Effector memory CD8-positive, alpha-beta T cell (primary cell): Measurements from ENCODE around the gene MAP7.

Experiments used
- ATAC-seq: fragments of 150-1000 bp; cut with Tn5 transposase; replicated peaks from 2 replicates; pipeline ENCODE4 v1.10.0; 2021; ENCODE audit warnings: mild to moderate bottlenecking, moderate library complexity
- DNase-seq, 3 experiments: peaks; one replicate each; pipeline ENCODE4 v3.0.0; 2021
- H3K27ac Mint-ChIP-seq, 2 donors: one replicate each; pipeline ENCODE4 v1.8.0; 2022; ENCODE audit warnings: mild to moderate bottlenecking in 2 of 2, mixed read lengths in 2 of 2, moderate library complexity in 2 of 2
- H3K27me3 Mint-ChIP-seq, 2 donors: one replicate each; pipeline ENCODE4 v1.8.0; 2022; ENCODE audit warnings: mixed read lengths in 2 of 2
- H3K36me3 Mint-ChIP-seq: one replicate; pipeline ENCODE4 v1.8.0; 2022; ENCODE audit warnings: mild to moderate bottlenecking, moderate library complexity, mixed read lengths; ENCODE audit not compliant: insufficient read depth
- H3K4me1 Mint-ChIP-seq, 2 donors: one replicate each; pipeline ENCODE4 v1.8.0; 2022; ENCODE audit warnings: low read depth in 2 of 2, mixed read lengths in 2 of 2
- H3K4me3 Mint-ChIP-seq, 2 donors: one replicate each; pipeline ENCODE4 v1.8.0; 2022; ENCODE audit warnings: mild to moderate bottlenecking in 2 of 2, mixed read lengths in 2 of 2, moderate library complexity in 2 of 2
- H3K9me3 Mint-ChIP-seq, 2 donors: one replicate each; pipeline ENCODE4 v1.8.0; 2022; ENCODE audit warnings: mixed read lengths in 2 of 2

Gene MAP7

DNA sequence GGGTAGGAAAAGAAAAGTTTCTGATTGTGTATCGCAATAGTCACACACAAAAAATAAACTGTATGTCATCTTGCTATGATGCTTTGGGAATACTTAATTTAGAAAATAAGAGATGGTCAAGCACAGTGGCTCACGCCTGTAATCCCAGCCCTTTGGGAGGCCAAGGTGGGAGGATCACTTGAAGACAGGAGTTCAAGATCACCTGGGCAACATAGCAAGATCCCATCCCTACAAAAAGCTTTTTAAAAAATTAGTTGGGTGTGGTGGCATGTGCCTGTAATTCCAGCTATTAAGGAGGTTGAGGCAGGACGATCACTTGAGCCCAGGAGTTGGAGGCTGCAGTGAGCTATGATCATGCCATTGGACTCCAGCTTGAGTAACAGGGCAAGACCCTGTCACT is 27.6 kb downstream of the MAP7 start:
- no peak overlapping the region for H3K4me3 Mint-ChIP-seq
- no peaks in the 10 kb centered on the region for H3K9me3 Mint-ChIP-seq
- peaks cover 16 to 30% of the 10 kb centered on the region in 2 donors for H3K27me3 Mint-ChIP-seq
- ATAC-seq (no peak), DNase-seq (no peak)
- peaks cover 0 to 5% of the 10 kb centered on the region in 2 donors for H3K4me1 Mint-ChIP-seq
- H3K27ac Mint-ChIP-seq, result no peak overlapping the region
- H3K36me3 Mint-ChIP-seq, result no peaks in the 10 kb centered on the region

DNA sequence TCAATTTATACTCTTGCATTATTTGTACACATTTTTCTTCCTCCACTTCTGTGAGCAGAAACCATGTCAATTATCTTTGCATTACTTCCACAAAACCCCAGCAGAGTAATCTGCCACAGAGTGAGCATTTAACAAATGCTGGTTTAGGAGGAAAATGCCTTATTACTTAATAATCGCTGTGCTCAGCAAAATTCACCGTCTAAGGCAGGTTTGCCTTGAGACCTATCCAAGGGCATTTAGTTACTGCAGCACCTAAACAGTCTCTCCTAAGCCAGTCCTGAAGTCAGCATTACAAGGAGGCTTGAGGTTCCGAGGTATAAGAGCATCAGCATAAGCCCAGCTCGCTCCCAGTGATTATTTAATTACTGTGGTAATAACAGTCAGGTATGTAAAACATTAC is 28.3 kb downstream of the MAP7 start:
- Mint-ChIP-seq H3K4me3 (no peak overlapping the region), H3K27me3 (peaks cover 16 to 29% of the 10 kb centered on the region in 2 donors), H3K9me3 (no peaks in the 10 kb centered on the region), H3K27ac (no peak overlapping the region), H3K4me1 (peaks cover 0 to 5% of the 10 kb centered on the region in 2 donors), H3K36me3 (no peaks in the 10 kb centered on the region)
- DNase-seq (no peak), ATAC-seq (no peak)

DNA sequence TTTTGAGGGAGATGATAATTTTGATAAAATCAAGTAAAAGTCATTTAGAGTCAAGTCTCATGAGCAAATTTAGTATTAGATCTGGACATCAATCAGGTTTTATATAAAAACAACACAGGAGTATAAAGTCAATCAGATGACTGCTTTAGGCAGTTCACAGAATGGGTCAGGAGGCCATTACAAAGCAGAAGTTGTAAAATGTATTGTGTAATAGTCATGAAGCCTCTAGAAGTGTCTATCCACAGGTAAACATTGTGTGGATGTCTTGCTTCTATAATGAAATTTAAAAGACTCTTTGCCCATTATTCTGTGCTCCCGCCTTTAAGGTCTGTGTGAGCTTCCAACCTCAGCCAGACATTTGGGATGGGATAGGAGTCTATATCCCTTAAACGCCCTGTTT is 28.8 kb downstream of the MAP7 start:
- H3K4me1 Mint-ChIP-seq, result peaks cover 0 to 4% of the 10 kb centered on the region in 2 donors
- ATAC-seq (no peak), DNase-seq (no peak)

DNA sequence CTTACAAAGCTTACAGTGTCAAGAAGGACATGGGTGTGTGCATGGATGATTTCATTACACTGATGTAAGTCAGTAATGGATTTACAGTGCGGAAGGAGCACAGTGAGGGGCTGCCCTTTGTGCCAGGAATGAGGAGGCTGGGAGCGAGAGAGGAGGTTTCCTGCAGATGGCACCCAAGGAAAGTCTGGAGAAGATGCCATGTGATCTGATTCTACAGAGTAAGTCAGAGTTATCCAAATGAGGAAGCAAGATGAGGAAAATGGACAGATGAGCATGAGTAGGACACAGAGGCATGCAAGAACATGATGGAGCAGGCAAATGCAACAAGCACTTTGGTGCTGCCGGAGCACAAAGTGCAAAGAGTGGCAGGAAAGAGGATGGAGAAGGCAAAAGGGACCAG is 29.7 kb downstream of the MAP7 start:
- Mint-ChIP-seq H3K36me3 (no peaks in the 10 kb centered on the region), H3K4me3 (no peak overlapping the region), H3K27me3 (peaks cover 27 to 31% of the 10 kb centered on the region in 2 donors), H3K27ac (no peak overlapping the region), H3K4me1 (no peaks in the 10 kb centered on the region), H3K9me3 (no peaks in the 10 kb centered on the region)
- DNase-seq, result no peak
- ATAC-seq, result no peak

More for the DNA sequence above, 28.8 kb downstream of the MAP7 start:
- Mint-ChIP-seq H3K9me3 (no peaks in the 10 kb centered on the region), H3K27me3 (peaks cover 17 to 29% of the 10 kb centered on the region in 2 donors), H3K36me3 (no peaks in the 10 kb centered on the region), H3K4me3 (no peak overlapping the region), H3K27ac (no peak overlapping the region)

DNA sequence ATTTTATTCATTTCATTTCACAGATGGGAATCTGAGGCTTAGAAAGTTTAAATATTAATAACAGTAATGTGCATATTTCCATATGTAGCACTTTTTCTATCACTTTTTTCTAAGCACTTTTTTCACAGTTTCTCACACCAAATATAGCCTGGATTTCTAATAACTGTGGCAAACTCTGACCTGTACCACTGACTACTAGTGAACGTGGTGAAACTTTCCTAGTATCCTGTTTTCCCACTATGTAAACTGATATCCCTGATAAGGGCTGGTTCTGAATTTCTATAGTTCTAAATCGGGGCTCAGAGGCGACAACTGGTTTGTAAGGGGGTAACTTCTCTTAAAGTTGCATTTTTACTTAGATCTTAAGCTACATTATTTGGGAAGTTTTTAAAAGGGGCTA is 32.6 kb downstream of the MAP7 start:
- Mint-ChIP-seq H3K4me3 (no peak overlapping the region), H3K9me3 (no peaks in the 10 kb centered on the region), H3K27ac (no peak overlapping the region), H3K4me1 (no peaks in the 10 kb centered on the region), H3K27me3 (peaks cover 39 to 56% of the 10 kb centered on the region in 2 donors), H3K36me3 (no peaks in the 10 kb centered on the region)
- no peak for DNase-seq
- ATAC-seq, result no peak

DNA sequence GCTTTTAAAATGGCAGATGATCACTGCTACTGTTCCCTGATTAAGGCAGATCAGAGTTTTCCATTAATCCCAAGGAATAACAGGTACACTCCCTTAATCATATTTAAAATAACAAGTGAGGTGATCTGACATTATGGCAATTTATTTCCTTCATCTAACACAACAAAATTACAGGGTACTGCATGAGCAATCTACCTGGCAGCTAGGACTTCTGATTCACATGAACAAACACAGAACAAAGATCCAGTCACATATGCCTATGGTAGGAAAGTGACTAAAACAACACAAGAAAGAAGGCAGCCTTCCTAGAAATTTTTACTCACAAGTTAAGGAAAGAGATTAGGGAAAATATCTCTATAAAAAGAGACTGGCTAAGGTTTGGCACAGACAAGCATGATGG is 33.2 kb downstream of the MAP7 start:
- Mint-ChIP-seq H3K4me1 (no peaks in the 10 kb centered on the region), H3K27ac (no peak overlapping the region), H3K9me3 (no peaks in the 10 kb centered on the region), H3K4me3 (no peak overlapping the region), H3K27me3 (peaks cover 39 to 56% of the 10 kb centered on the region in 2 donors), H3K36me3 (no peaks in the 10 kb centered on the region)
- ATAC-seq, result no peak
- no peak for DNase-seq

DNA sequence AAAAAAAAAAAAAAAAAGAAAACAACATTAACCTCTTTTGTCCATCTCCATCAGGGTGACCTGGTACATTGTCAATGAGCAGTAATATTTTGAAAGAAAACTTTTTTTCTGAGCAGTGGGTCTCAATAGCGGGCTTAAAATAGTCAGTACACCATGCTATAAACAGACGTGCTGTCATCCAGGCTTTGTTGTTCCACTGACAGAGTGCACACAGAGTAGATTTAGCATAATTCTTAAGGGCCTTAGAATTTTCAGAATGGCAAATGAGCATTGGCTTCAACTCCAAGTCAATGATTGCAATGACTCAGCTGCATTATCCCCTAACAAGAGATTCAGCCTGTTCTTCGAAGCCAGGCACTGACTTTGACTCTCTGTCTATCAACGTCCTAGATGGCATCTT is 35.6 kb downstream of the MAP7 start:
- ATAC-seq (no peak), DNase-seq (no peak)
- Mint-ChIP-seq H3K4me1 (peaks cover 3 to 7% of the 10 kb centered on the region in 2 donors), H3K4me3 (no peak overlapping the region), H3K9me3 (no peaks in the 10 kb centered on the region), H3K27ac (no peak overlapping the region), H3K36me3 (no peaks in the 10 kb centered on the region), H3K27me3 (peaks cover 28 to 43% of the 10 kb centered on the region in 2 donors)

DNA sequence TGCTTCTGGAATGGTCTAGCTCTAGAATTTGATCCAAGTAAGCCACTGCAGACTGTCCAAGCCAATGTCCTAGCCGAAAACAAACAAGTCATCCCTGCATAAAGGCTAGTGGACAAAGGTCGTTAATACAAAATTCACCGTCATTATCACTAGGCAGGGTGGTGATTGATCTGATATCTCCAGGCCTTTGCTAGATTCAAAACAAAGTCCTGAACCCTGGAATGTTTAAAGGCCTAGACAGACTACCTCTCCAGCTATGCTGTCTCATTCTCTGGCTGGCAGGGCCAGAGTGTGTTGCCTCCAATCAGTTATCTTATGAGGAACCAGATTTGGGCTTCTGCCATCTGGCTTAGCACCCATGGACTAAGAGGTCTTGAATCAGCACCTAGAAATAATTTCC is 38.3 kb downstream of the MAP7 start:
- DNase-seq (no peak), ATAC-seq (no peak)
- Mint-ChIP-seq H3K36me3 (no peaks in the 10 kb centered on the region), H3K4me1 (peaks cover 3 to 7% of the 10 kb centered on the region in 2 donors), H3K27me3 (peaks cover 23 to 39% of the 10 kb centered on the region in 2 donors), H3K27ac (no peak overlapping the region), H3K4me3 (no peak overlapping the region), H3K9me3 (no peaks in the 10 kb centered on the region)

DNA sequence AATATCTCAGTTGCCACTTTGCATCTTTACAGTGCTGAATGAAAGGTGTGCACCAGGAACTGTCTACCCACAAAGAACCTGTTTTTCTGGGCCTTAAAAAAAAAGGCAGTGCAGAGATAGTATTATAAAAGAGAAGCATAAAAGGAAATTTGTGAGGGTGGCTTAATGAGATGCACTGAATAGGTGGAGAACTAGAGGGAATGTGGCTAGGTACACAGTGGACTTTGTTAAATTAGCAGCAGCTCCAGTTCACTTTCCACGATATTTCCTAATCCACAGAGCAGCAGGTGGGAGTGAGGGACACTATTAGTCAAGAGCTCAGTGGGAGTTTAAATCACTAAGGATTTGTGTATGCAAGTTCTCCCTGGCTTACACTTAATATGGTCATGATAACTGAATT is 38.8 kb downstream of the MAP7 start:
- Mint-ChIP-seq H3K9me3 (no peaks in the 10 kb centered on the region), H3K4me3 (no peak overlapping the region), H3K27me3 (peaks cover 22 to 36% of the 10 kb centered on the region in 2 donors), H3K36me3 (no peaks in the 10 kb centered on the region), H3K27ac (no peak overlapping the region), H3K4me1 (peaks cover 3 to 7% of the 10 kb centered on the region in 2 donors)
- ATAC-seq (no peak), DNase-seq (no peak)

DNA sequence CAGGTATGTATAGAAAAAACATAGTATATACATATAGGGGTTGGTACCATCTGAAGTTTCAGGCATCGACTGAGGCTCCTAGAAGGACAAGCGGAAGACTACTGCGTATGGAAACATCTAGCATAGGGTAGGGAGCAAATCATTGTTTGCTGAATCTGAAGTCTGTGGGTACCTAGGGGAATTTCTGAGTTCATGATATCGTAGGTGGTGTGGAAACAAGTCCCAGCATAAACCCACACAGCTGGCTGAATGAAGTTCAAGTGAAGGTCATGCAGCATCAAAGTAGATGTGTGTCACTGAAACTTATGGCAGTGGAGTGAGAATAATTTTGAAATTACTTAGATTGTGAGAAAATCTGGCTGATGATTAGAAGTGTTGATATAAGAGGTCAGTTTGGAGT is 39.4 kb downstream of the MAP7 start:
- Mint-ChIP-seq H3K36me3 (no peaks in the 10 kb centered on the region), H3K9me3 (no peaks in the 10 kb centered on the region), H3K27me3 (peaks cover 21 to 36% of the 10 kb centered on the region in 2 donors), H3K27ac (no peak overlapping the region), H3K4me1 (peaks cover 3 to 7% of the 10 kb centered on the region in 2 donors), H3K4me3 (no peak overlapping the region)
- no peak for DNase-seq
- peak; percentile 8 for ATAC-seq

DNA sequence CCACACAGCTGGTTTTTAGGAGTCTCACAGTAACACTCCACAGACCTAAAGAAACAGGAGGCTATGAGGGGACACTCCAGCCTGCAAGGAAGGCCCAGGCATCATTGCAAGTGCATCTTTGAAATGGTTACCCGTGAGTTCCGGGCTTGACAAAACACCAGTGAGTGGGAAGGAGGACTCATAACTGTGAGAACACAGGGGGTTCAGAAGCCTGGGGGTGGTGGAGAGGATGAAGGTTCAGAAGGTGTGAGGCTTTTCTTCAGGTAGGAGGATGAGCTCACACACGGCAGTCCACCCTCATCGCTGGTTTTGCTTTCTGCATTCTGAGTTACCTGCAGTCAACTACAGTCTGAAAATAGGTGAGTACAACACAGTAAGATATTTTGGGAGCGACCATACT is 39.9 kb downstream of the MAP7 start:
- DNase-seq (no peak), ATAC-seq (no peak)
- no peak overlapping the region for H3K4me3 Mint-ChIP-seq
- peaks cover 3 to 7% of the 10 kb centered on the region in 2 donors for H3K4me1 Mint-ChIP-seq
- H3K9me3 Mint-ChIP-seq, result no peaks in the 10 kb centered on the region
- H3K27ac Mint-ChIP-seq, result no peak overlapping the region
- H3K27me3 Mint-ChIP-seq, result peaks cover 16 to 33% of the 10 kb centered on the region in 2 donors
- no peaks in the 10 kb centered on the region for H3K36me3 Mint-ChIP-seq

DNA sequence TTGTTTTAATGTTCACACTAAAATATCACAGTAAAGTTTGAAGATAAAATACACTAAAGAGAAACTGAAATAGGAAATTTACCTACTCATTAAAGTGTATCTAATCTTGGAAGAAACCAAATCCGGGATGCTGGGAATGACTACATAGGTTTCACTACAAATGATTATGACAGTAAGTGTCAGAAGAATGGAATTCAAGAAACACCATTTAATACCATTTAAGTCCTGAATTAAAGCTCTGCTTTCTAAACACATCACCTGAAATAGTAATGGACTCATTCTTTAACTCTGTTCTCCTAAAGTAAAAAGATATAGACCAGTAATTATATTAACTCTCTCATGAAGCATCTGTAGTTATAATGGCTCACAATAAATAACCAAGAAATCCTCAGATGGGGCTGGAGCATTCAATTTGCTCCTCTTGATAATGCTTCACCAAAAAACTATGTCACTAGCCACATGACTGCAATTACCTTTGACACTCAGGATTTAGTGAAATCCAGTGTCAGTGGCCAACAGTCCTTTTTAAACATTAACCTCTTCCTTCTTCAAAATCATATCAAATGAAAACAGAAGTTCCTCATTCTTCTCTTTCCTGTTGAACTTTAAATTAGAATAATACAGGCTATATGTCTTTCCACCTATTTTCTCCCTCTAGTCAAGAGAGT is 41.4 kb downstream of the MAP7 start:
- no peak overlapping the region for H3K27ac Mint-ChIP-seq
- H3K4me1 Mint-ChIP-seq, result peaks cover 3 to 7% of the 10 kb centered on the region in 2 donors
- H3K9me3 Mint-ChIP-seq, result no peaks in the 10 kb centered on the region
- no peak overlapping the region for H3K4me3 Mint-ChIP-seq
- H3K27me3 Mint-ChIP-seq, result peaks cover 14 to 20% of the 10 kb centered on the region in 2 donors
- DNase-seq (no peak), ATAC-seq (no peak)
- H3K36me3 Mint-ChIP-seq, result no peaks in the 10 kb centered on the region

DNA sequence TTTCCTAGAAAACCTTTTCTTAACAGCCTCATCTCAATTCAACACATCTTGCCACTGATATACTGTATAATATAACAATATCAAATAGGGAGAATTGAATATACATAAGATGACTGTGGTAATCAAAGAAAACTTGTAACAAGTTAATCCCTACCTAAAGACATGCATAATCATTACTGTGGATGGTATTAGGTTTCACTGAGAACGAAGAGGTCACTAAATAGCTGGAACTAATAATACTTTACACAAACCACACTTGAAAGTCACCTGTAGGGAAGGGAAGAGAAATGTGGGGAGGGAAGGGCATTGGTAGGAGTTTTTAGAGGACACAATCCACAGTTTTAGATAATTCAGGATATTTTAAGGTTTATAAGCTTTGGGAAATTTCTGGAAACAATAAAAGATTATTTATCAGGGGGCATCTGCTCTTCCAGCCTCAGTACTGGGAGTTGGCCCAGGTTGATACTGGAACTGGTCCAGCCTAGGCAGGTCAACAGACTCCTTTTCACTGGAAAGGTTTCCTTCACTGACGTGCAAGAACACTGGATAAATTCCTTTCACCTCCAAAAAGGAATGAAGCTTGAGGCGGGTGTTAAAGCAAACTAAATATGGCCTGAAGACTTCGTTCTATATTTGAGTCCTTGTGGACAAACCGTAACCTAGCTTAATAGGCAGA is 44.0 kb downstream of the MAP7 start:
- DNase-seq (no peak), ATAC-seq (no peak)
- no peaks in the 10 kb centered on the region for H3K36me3 Mint-ChIP-seq
- no peak overlapping the region for H3K27ac Mint-ChIP-seq
- H3K27me3 Mint-ChIP-seq, result peaks cover 6 to 20% of the 10 kb centered on the region in 2 donors
- no peak overlapping the region for H3K4me3 Mint-ChIP-seq
- peaks cover 3 to 7% of the 10 kb centered on the region in 2 donors for H3K4me1 Mint-ChIP-seq
- no peaks in the 10 kb centered on the region for H3K9me3 Mint-ChIP-seq

DNA sequence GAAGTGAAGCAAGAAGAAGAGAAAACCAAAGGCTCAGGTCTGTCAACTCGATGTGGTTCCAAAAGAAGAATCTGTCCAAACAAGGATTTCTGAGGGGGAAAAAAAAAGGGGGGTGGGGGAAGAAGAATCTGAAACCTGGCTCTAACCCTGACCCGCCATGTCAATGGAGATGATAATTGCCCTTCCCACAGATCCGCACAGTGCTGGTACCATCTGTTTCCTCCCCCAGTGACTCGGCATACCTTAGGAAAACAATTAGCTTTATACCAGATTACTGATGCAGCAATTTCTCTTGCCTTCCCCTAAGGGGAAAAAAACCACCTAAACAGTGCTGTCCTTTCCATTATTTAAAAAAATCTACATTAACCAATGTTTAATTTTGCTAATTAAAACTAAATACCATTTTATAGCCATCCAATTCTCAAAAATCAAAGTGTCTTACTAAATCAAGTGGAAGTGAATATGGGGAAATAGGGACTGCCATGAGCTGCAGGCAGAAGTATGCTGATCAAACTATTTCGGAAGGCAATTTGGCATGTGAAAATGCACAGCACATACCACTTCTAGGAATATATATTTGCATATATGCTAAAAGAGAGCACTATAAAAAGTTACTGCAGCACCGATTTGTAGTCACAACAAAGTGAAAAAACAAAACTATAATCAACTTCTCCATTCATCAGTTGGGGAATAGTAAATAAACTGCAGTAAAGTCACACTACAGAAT is 46.8 kb downstream of the MAP7 start:
- Mint-ChIP-seq H3K4me1 (no peaks in the 10 kb centered on the region), H3K27me3 (peaks cover 6 to 20% of the 10 kb centered on the region in 2 donors), H3K4me3 (no peak overlapping the region), H3K9me3 (no peaks in the 10 kb centered on the region), H3K27ac (no peak overlapping the region), H3K36me3 (no peaks in the 10 kb centered on the region)
- DNase-seq (no peak), ATAC-seq (no peak)
